GM13977 (cell line): ENCODE measurements around the gene CMKLR1.

ENCODE experiments used
- DNase-seq: peaks from one replicate; pipeline ENCODE4 v3.0.0; 2012; ENCODE audit warnings: low spot score
- CTCF ChIP-seq: IDR thresholded peaks from 2 replicates; pipeline ENCODE4 v1.5.1; 2012; ENCODE audit warnings: mild to moderate bottlenecking, control low read depth; ENCODE audit not compliant: insufficient read depth; ENCODE audit errors: extremely low read depth, missing control alignments
- in situ Hi-C: fragments of 300-500 bp; cut with MboI; formaldehyde crosslinking; loops from one replicate; pipeline ENCODE4 v1.12.0; 2022; ENCODE audit warnings: low sequenced_read_pairs, low pct_unique_long_range_greater_than_20kb, mixed read lengths, inconsistent platforms; ENCODE audit not compliant: unreplicated experiment

The CMKLR1 gene

GRCh38 chr12:108303703-108304102 is 35.4 kb downstream of the CMKLR1 start:
- no peak for TF ChIP-seq CTCF
- in situ Hi-C loops: no loop called here
- DNase-seq: no peak

- in situ Hi-C loops: no loop called here
- DNase-seq: no peak
- TF ChIP-seq CTCF: no peak
Measured at GRCh38 chr12:108302403-108303311, 36.5 kb downstream of the CMKLR1 start.

- DNase-seq: no peak
- TF ChIP-seq CTCF: no peak
- in situ Hi-C loops: no loop called here
Measured at GRCh38 chr12:108302016-108302402, 37.1 kb downstream of the CMKLR1 start.

- no peak for DNase-seq
- no peak for TF ChIP-seq CTCF
- in situ Hi-C loops: no loop called here
Measured at GRCh38 chr12:108301346-108301745, 37.8 kb downstream of the CMKLR1 start.

- DNase-seq: no peak
Measured at GRCh38 chr12:108299980-108300696, 39.0 kb downstream of the CMKLR1 start.

GRCh38 chr12:108299516-108299915 is 39.6 kb downstream of the CMKLR1 start:
- TF ChIP-seq CTCF: no peak
- in situ Hi-C loops: no loop called here
- no peak for DNase-seq

More at GRCh38 chr12:108299980-108300696, 39.0 kb downstream of the CMKLR1 start:
- no peak for TF ChIP-seq CTCF
- in situ Hi-C loops: no loop called here
